Bronchial epithelial cell (primary cell): ENCODE data around the gene DENND5A. TPM values are rescaled to one million over a fixed set of nuclear protein-coding genes. Genes with fewer than 3 reads are reported as not detected.
"Not testable (repeated sequence)": the region's sequence is repeated elsewhere in the genome, so short reads cannot be mapped to it uniquely, and the experiment has no call there.

Source experiments
- DNase-seq: peaks from one replicate; pipeline ENCODE4 v3.0.0-alpha.2; 2010; ENCODE audit warnings: low read depth
- FAIRE-seq: peaks from 2 replicates; lab custom pipeline; 2011; peaks lifted over from hg19 to GRCh38; lab: Jason Lieb, UNC
- H3K27me3 ChIP-seq: 2 replicates; pipeline ENCODE4 v1.5.1; 2011; ENCODE audit warnings: low read length; ENCODE audit not compliant: control insufficient read depth, insufficient read depth
- H3K36me3 ChIP-seq: 2 replicates; pipeline ENCODE4 v1.5.1; 2011; ENCODE audit warnings: low read length; ENCODE audit not compliant: control insufficient read depth, insufficient read depth
- H3K4me3 ChIP-seq: 2 replicates; pipeline ENCODE4 v1.5.1; 2011; ENCODE audit warnings: mild to moderate bottlenecking, low read depth, low read length, control low read depth
- CTCF ChIP-seq: IDR thresholded peaks from 2 replicates; pipeline ENCODE4 v1.5.1; 2011; ENCODE audit warnings: mild to moderate bottlenecking, moderate library complexity, low read length, control low read depth, inconsistent platforms; ENCODE audit not compliant: insufficient read depth, severe bottlenecking
- total RNA-seq: library from RNA; depleted of rRNA; stranded (reverse); fragments of >200 nt; gene quantifications from 2 replicates; pipeline ENCODE4 v1.2.1, GENCODE V29; 2014

Gene DENND5A
- total RNA-seq, 1 donor from 2014 or later = 22.6 TPM

GRCh38 chr11:9214765-9215164, 50.4 kb downstream of the DENND5A start:
- DNase-seq (no peak), FAIRE-seq (no peak)
- no peaks in the 10 kb centered on the region for H3K27me3 ChIP-seq
- TF ChIP-seq CTCF = no peak
- H3K36me3 ChIP-seq = no peaks in the 10 kb centered on the region
- no peak overlapping the region for H3K4me3 ChIP-seq

GRCh38 chr11:9211322-9211721, 53.8 kb downstream of the DENND5A start:
- no peak for TF ChIP-seq CTCF
- no peak for FAIRE-seq

GRCh38 chr11:9210922-9211320, 54.2 kb downstream of the DENND5A start:
- H3K36me3 ChIP-seq = no peaks in the 10 kb centered on the region
- no peak for TF ChIP-seq CTCF
- no peak overlapping the region for H3K4me3 ChIP-seq
- FAIRE-seq = no peak
- H3K27me3 ChIP-seq = no peaks in the 10 kb centered on the region
- DNase-seq = peak; percentile 75

More at GRCh38 chr11:9211322-9211721, 53.8 kb downstream of the DENND5A start:
- Histone ChIP-seq H3K4me3 (no peak overlapping the region), H3K27me3 (no peaks in the 10 kb centered on the region), H3K36me3 (no peaks in the 10 kb centered on the region)
- no peak for DNase-seq

- Histone ChIP-seq H3K36me3 (no peaks in the 10 kb centered on the region), H3K4me3 (no peak overlapping the region), H3K27me3 (no peaks in the 10 kb centered on the region)
- DNase-seq = no peak
- no peak for FAIRE-seq
- TF ChIP-seq CTCF = no peak
Observed at GRCh38 chr11:9210224-9210921, 54.8 kb downstream of the DENND5A start.

- not testable (repeated sequence) for H3K4me3 ChIP-seq, H3K36me3 ChIP-seq, H3K27me3 ChIP-seq, FAIRE-seq
- peak; percentile 12 for DNase-seq
Observed at GRCh38 chr11:9209604-9210003, 55.5 kb downstream of the DENND5A start.

- FAIRE-seq = no peak
- TF ChIP-seq CTCF = no peak
- Histone ChIP-seq H3K36me3 (peaks cover under 1% of the 10 kb centered on the region), H3K27me3 (no peaks in the 10 kb centered on the region), H3K4me3 (no peak overlapping the region)
- no peak for DNase-seq
Observed at GRCh38 chr11:9208726-9209501, 56.2 kb downstream of the DENND5A start.
